OCI-LY3 (cell line): Measurements from ENCODE around the gene RAB37.

Source experiments
- H2AFZ ChIP-seq: fragments of 200-600, 300-600 bp; shearing (Covaris generic); 2 replicates; pipeline ENCODE4 v1.6.0; 2014; ENCODE audit warnings: antibody characterized with exemption, low read depth, low read length
- H3K27ac ChIP-seq: fragments of 200-600, 300-600 bp; sonication (generic); 2 replicates; pipeline ENCODE4 v1.5.1; 2014; ENCODE audit warnings: mild to moderate bottlenecking, low read length, moderate library complexity, mixed read lengths
- H3K27me3 ChIP-seq: fragments of 200-600, 300-600 bp; sonication (generic); 2 replicates; pipeline ENCODE4 v1.6.1; 2014; ENCODE audit warnings: low read depth, low read length, mixed read lengths
- H3K36me3 ChIP-seq: fragments of 200-600, 300-600 bp; sonication (generic); replicated peaks from 2 replicates; pipeline ENCODE3; 2014; ENCODE audit warnings: low read depth, low read length, mixed read lengths
- H3K4me1 ChIP-seq: fragments of 300-600, 200-600 bp; sonication (generic); 2 replicates; pipeline ENCODE4 v1.6.1; 2014; ENCODE audit warnings: low read length, mixed read lengths
- H3K4me2 ChIP-seq: fragments of 200-600, 300-600 bp; sonication (generic); 2 replicates; pipeline ENCODE4 v1.6.1; 2014; ENCODE audit warnings: low read length, mixed read lengths
- H3K4me3 ChIP-seq: fragments of 300-600, 200-600 bp; sonication (generic); 2 replicates; pipeline ENCODE4 v1.5.1; 2014; ENCODE audit warnings: antibody characterized with exemption, mild to moderate bottlenecking, low read length, moderate library complexity
- H3K79me2 ChIP-seq: fragments of 300-600, 200-600 bp; shearing (Covaris generic); 2 replicates; pipeline ENCODE4 v1.6.1; 2014; ENCODE audit warnings: mild to moderate bottlenecking, low read length, mixed read lengths
- H3K9ac ChIP-seq: fragments of 300-600, 200-600 bp; shearing (Covaris generic); 2 replicates; pipeline ENCODE4 v1.6.0; 2014; ENCODE audit warnings: mild to moderate bottlenecking, low read length, moderate library complexity
- H3K9me3 ChIP-seq: fragments of 200-600, 300-600 bp; shearing (Covaris generic); 2 replicates; pipeline ENCODE4 v1.6.1; 2014; ENCODE audit warnings: low read length, mixed read lengths; ENCODE audit not compliant: insufficient read depth
- H4K20me1 ChIP-seq: fragments of 200-600, 300-600 bp; sonication (generic); 2 replicates; pipeline ENCODE4 v1.6.1; 2016; ENCODE audit warnings: low read length, mixed read lengths; ENCODE audit not compliant: insufficient read depth
- CTCF ChIP-seq: fragments of 200-600, 300-600 bp; sonication (generic); IDR thresholded peaks from 2 replicates; pipeline ENCODE4 v1.5.1; 2014; ENCODE audit warnings: antibody characterized with exemption, low read length, low read depth
- EZH2phosphoT487 ChIP-seq: fragments of 200-600 bp; shearing (Covaris generic); IDR thresholded peaks from 2 replicates; pipeline ENCODE4 v1.6.1; 2018; ENCODE audit warnings: antibody characterized with exemption, mixed run types, low read depth

RAB37 gene

GRCh38 chr17:74773871-74774286 is 36.8 kb downstream of the RAB37 start:
- TF ChIP-seq CTCF (no peak), EZH2phosphoT487 (no peak)
- Histone ChIP-seq H3K4me3 (no peak overlapping the region), H3K9ac (no peak overlapping the region), H3K9me3 (no peaks in the 10 kb centered on the region), H3K27ac (no peak overlapping the region), H3K4me2 (no peak overlapping the region), H3K36me3 (peaks cover 38% of the 10 kb centered on the region), H2AFZ (no peak overlapping the region), H4K20me1 (peaks cover 3% of the 10 kb centered on the region; the same call in 1 of the 2 replicates), H3K4me1 (peaks cover 10% of the 10 kb centered on the region), H3K27me3 (no peaks in the 10 kb centered on the region), H3K79me2 (peaks cover 22% of the 10 kb centered on the region)

- no peaks in the 10 kb centered on the region for H4K20me1 ChIP-seq
- peaks cover 26% of the 10 kb centered on the region for H3K4me1 ChIP-seq
- peak overlapping the region; percentile 87 for H3K9ac ChIP-seq
- H3K4me2 ChIP-seq: peak overlapping the region; percentile 95
- H3K79me2 ChIP-seq: peaks cover 22% of the 10 kb centered on the region
- TF ChIP-seq EZH2phosphoT487 (no peak), CTCF (no peak)
- H3K36me3 ChIP-seq: peaks cover 29% of the 10 kb centered on the region
- peak overlapping the region; percentile 30; the same call in 1 of the 2 replicates for H3K27ac ChIP-seq
- peak overlapping the region; percentile 92 for H3K4me3 ChIP-seq
- H2AFZ ChIP-seq: peak overlapping the region; percentile 72
- no peaks in the 10 kb centered on the region for H3K27me3 ChIP-seq
- H3K9me3 ChIP-seq: no peaks in the 10 kb centered on the region
Observed at GRCh38 chr17:74775409-74776043, 38.5 kb downstream of the RAB37 start.

GRCh38 chr17:74776044-74776962 is 39.2 kb downstream of the RAB37 start, which contains the start of gene NAT9:
NAT9 (minus strand) TSS chr17:74776345; CDS start chr17:74775698, 647 bp downstream.
- Histone ChIP-seq H3K9ac (peak within 1 kb of the TSS; percentile 87), H3K27ac (peak within 1 kb of the TSS; percentile 30; the same call in 1 of the 2 replicates), H3K27me3 (no peaks in the 10 kb centered on the region), H3K79me2 (peaks cover 22% of the 10 kb centered on the region), H3K4me3 (peak within 1 kb of the TSS; percentile 92), H2AFZ (peak within 1 kb of the TSS; percentile 72), H4K20me1 (no peaks in the 10 kb centered on the region), H3K4me2 (peak within 1 kb of the TSS; percentile 95), H3K4me1 (peaks cover 28% of the 10 kb centered on the region), H3K9me3 (no peaks in the 10 kb centered on the region), H3K36me3 (peaks cover 23% of the 10 kb centered on the region)
- no peak for TF ChIP-seq EZH2phosphoT487
- TF ChIP-seq CTCF: no peak

- no peaks in the 10 kb centered on the region for H3K9me3 ChIP-seq
- peak overlapping the region; percentile 69 for H3K9ac ChIP-seq
- H2AFZ ChIP-seq: no peak overlapping the region
- H3K4me3 ChIP-seq: peak overlapping the region; percentile 92
- no peaks in the 10 kb centered on the region for H3K27me3 ChIP-seq
- H3K36me3 ChIP-seq: peaks cover 18% of the 10 kb centered on the region
- H3K4me1 ChIP-seq: peaks cover 28% of the 10 kb centered on the region
- H3K79me2 ChIP-seq: peaks cover 22% of the 10 kb centered on the region
- no peaks in the 10 kb centered on the region for H4K20me1 ChIP-seq
- no peak overlapping the region for H3K27ac ChIP-seq
- peak overlapping the region; percentile 93 for H3K4me2 ChIP-seq
- TF ChIP-seq EZH2phosphoT487 (no peak), CTCF (no peak)
Observed at GRCh38 chr17:74776990-74777389, 39.9 kb downstream of the RAB37 start.
